Placental epithelial cell (primary cell): ENCODE measurements around the gene TMOD2. TPM values are rescaled to one million over a fixed set of nuclear protein-coding genes. Genes with fewer than 3 reads are reported as not detected.

Experiments
- small RNA-seq: library from RNA; depleted of rRNA; stranded (forward); fragments of <200 nt; gene quantifications from one replicate; pipeline ENCODE3, GENCODE V24; 2012
- total RNA-seq: library from RNA; depleted of rRNA; stranded (reverse); fragments of >200 nt; gene quantifications from 2 replicates; pipeline ENCODE4 v1.2.3, GENCODE V29; 2012

The TMOD2 gene
- total RNA-seq, result 0.39 and 1.1 TPM in 2 replicates

GRCh38 chr15:51750792-51751696, at the start of gene TMOD2:
TMOD2 (plus strand) TSS chr15:51751597; CDS start chr15:51766442, 14,845 bp downstream.

GRCh38 chr15:51737522-51738305, 13.7 kb upstream of the TMOD2 start, which contains the start of gene LYSMD2:
LYSMD2 (minus strand) TSS chr15:51737655; CDS start chr15:51737622, 33 bp downstream.

GRCh38 chr15:51829376-51830275, 78.2 kb downstream of the TMOD2 start, which contains the start of gene TMOD3:
TMOD3 (plus strand) TSS chr15:51829653; CDS start chr15:51862885, 33,232 bp downstream.

Small RNA genes lying within 50 kb of the gene (small RNA-seq; reads per million reads assigned to genes)
- gene AC090971.5 (not detected), gene RF00017 (not detected)

Other genes starting within 250 kb of the TMOD2 start
- 17.0 and 22.4 TPM in 2 replicates for gene DMXL2, start 128.8 kb upstream of the TMOD2 start, total RNA-seq
- gene SCG3, start 70.1 kb upstream of the TMOD2 start, total RNA-seq, result not detected in 2 replicates
- 0.22 TPM in 1 of 2 replicates, not detected in the other for gene LYSMD2, start 13.9 kb upstream of the TMOD2 start, total RNA-seq
- 124 and 167 TPM in 2 replicates for gene TMOD3, start 78.1 kb downstream of the TMOD2 start, total RNA-seq
- gene LEO1, start 220.2 kb downstream of the TMOD2 start, total RNA-seq, result 17.7 and 18.8 TPM in 2 replicates